Measurements from ENCODE around the gene ACOXL. TPM values are rescaled to one million over a fixed set of nuclear protein-coding genes. Genes with fewer than 3 reads are reported as not detected.

The ACOXL gene
- total RNA-seq, 3 donors from 2014 or later (not counting 1 experiment from before 2014, with no cell fraction given), result not detected

- Histone ChIP-seq H3K27me3 (ENCODE audit: control insufficient read depth, insufficient read depth, low read length) (peaks cover 14% of the 10 kb centered on the region), H3K9me3 (ENCODE audit: control insufficient read depth, insufficient read depth, low read length) (no peaks in the 10 kb centered on the region), H3K36me3 (ENCODE audit: control insufficient read depth, insufficient read depth, low read length) (no peaks in the 10 kb centered on the region), H3K27ac (ENCODE audit: low read length) (no peak overlapping the region), H3K4me3 (ENCODE audit: low read length) (no peak overlapping the region), H3K4me1 (ENCODE audit: control insufficient read depth, insufficient read depth, low read length) (no peaks in the 10 kb centered on the region)
- Mint-ChIP-seq H3K27me3 (ENCODE audit: low read depth in 2 of 2) (peaks cover 36 to 86% of the 10 kb centered on the region in 2 donors), H3K36me3 (no peaks in the 10 kb centered on the region), H3K4me1 (peaks cover 0 to 6% of the 10 kb centered on the region in 2 donors), H3K9me3 (no peaks in the 10 kb centered on the region), H3K4me3 (no peak overlapping the region), H3K27ac (no peak overlapping the region)
- 91% methylated on average over 1 of the region's 1 CpG for WGBS (ENCODE audit: insufficient coverage)
- intact Hi-C loops (cut with micrococcal nuclease), result no loop called here
- DNase-seq (no peak), ATAC-seq (no peak)
- no peak for TF ChIP-seq CTCF (IDR thresholded peaks at IDR 0.05)
Measured at GRCh38 chr2:110712737-110713136, 19.6 kb upstream of the ACOXL start.

GRCh38 chr2:110713513-110714362 lies 18.6 kb upstream of the ACOXL start:
- WGBS (ENCODE audit: insufficient coverage), result 85% methylated on average over 6 of the region's 6 CpGs
- TF ChIP-seq CTCF (IDR thresholded peaks at IDR 0.05), result no peak
- no peaks in the 10 kb centered on the region for H3K36me3 Mint-ChIP-seq
- no peak for ATAC-seq
- Histone ChIP-seq H3K27me3 (ENCODE audit: control insufficient read depth, insufficient read depth, low read length) (peaks cover 14% of the 10 kb centered on the region), H3K36me3 (ENCODE audit: control insufficient read depth, insufficient read depth, low read length) (no peaks in the 10 kb centered on the region), H3K4me3 (ENCODE audit: low read length) (no peak overlapping the region), H3K27ac (ENCODE audit: low read length) (no peak overlapping the region), H3K4me1 (ENCODE audit: control insufficient read depth, insufficient read depth, low read length) (no peaks in the 10 kb centered on the region), H3K9me3 (ENCODE audit: control insufficient read depth, insufficient read depth, low read length) (no peaks in the 10 kb centered on the region)
- H3K27ac Mint-ChIP-seq, result no peak overlapping the region
- H3K9me3 Mint-ChIP-seq, result no peaks in the 10 kb centered on the region
- H3K4me1 Mint-ChIP-seq, result peaks cover 0 to 6% of the 10 kb centered on the region in 2 donors
- intact Hi-C loops (cut with micrococcal nuclease), result no loop called here
- DNase-seq, result no peak
- peaks cover 34 to 86% of the 10 kb centered on the region in 2 donors for H3K27me3 Mint-ChIP-seq (ENCODE audit: low read depth in 2 of 2)
- H3K4me3 Mint-ChIP-seq, result no peak overlapping the region

GRCh38 chr2:110714452-110715224 lies 17.7 kb upstream of the ACOXL start:
- Mint-ChIP-seq H3K27ac (no peak overlapping the region), H3K27me3 (ENCODE audit: low read depth in 2 of 2) (peaks cover 31 to 79% of the 10 kb centered on the region in 2 donors), H3K4me3 (no peak overlapping the region), H3K9me3 (no peaks in the 10 kb centered on the region), H3K36me3 (no peaks in the 10 kb centered on the region), H3K4me1 (peaks cover 0 to 6% of the 10 kb centered on the region in 2 donors)
- peaks cover 14% of the 10 kb centered on the region for H3K27me3 ChIP-seq (ENCODE audit: control insufficient read depth, insufficient read depth, low read length)
- 48% methylated on average over 6 of the region's 6 CpGs for WGBS (ENCODE audit: insufficient coverage)
- intact Hi-C loops (cut with micrococcal nuclease), result no loop called here
- H3K9me3 ChIP-seq (ENCODE audit: control insufficient read depth, insufficient read depth, low read length), result no peaks in the 10 kb centered on the region
- DNase-seq (no peak), ATAC-seq (no peak)
- H3K27ac ChIP-seq (ENCODE audit: low read length), result no peak overlapping the region
- no peaks in the 10 kb centered on the region for H3K4me1 ChIP-seq (ENCODE audit: control insufficient read depth, insufficient read depth, low read length)
- H3K36me3 ChIP-seq (ENCODE audit: control insufficient read depth, insufficient read depth, low read length), result no peaks in the 10 kb centered on the region
- no peak for TF ChIP-seq CTCF (IDR thresholded peaks at IDR 0.05)
- no peak overlapping the region for H3K4me3 ChIP-seq (ENCODE audit: low read length)

Data from natural killer cell (primary cell).